Cortex of kidney (tissue), 1 donor: ENCODE measurements around the gene MTRF1L.

Experiments used
- DNase-seq: peaks from one replicate; lab custom pipeline; 2025; lab: John Stamatoyannopoulos, UW

The MTRF1L gene

GRCh38 chr6:153002613-153003365, at the start of gene MTRF1L:
TSS of gene MTRF1L (minus strand) at chr6:153002709. CDS start at chr6:153002685, 24 bp downstream.
- peak; percentile 25 for DNase-seq

DNA sequence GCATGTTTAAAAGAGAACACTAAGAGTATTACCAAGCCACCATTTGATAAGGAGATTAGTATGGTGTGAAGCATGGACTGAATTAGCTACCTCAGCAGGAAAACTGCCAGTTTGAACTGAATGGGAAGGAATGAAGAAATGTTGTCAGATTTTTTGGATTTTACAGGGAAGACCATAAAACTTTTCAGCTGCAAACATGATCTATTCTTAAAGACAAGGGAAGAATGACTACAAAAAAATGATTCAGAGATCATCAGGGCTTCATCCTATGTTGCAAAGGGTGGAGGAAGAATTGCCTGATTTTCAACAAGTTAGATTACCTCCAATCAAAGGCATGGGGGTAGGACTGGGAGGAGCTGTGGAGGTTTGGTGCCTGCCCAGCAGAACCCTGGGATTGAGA, 49.3 kb upstream of the MTRF1L start:
- DNase-seq: no peak

- DNase-seq: no peak
Observed at GRCh38 chr6:153048631-153049030, 46.1 kb upstream of the MTRF1L start.

DNA sequence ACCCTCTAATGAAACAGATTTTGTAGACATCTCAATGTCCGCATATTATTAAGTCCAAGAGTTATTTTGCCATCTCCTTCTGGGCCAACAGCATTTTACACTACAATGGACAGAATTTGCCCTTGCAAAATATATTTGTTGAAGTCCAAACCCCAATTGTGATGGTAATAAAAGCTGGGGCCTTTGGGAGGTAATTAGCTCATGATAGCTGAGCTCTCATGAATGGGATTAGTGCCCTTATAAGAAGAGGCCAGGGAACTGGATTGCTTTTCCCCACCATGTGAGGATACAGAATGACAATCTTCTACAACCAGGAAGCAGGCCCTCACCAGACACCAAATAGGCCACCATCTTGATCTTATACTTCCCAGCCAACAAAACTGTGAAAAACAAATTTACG, 44.9 kb upstream of the MTRF1L start:
- DNase-seq: no peak

DNA sequence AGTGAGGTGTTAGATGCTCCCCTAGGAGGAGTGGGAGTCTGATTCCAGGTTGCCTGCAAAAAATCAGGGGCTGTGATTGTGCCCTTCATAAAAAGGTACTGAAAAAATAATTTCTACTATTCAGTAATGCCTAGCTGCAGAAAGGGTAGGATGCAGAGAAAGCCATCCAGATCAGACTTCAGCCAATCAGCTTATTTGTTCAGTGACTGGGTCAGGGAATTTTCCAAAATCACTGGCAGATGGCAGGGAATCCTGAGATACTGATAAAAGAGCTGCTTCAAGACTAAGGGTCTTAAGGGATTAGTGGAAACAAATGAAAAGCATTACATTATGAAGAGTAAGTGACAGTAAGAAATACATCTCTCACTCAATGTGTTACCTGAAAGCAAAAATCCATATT, 42.8 kb upstream of the MTRF1L start:
- DNase-seq: no peak

GRCh38 chr6:153044295-153044694, 41.8 kb upstream of the MTRF1L start:
- DNase-seq: no peak

GRCh38 chr6:153043719-153044118, 41.2 kb upstream of the MTRF1L start:
- no peak for DNase-seq

DNA sequence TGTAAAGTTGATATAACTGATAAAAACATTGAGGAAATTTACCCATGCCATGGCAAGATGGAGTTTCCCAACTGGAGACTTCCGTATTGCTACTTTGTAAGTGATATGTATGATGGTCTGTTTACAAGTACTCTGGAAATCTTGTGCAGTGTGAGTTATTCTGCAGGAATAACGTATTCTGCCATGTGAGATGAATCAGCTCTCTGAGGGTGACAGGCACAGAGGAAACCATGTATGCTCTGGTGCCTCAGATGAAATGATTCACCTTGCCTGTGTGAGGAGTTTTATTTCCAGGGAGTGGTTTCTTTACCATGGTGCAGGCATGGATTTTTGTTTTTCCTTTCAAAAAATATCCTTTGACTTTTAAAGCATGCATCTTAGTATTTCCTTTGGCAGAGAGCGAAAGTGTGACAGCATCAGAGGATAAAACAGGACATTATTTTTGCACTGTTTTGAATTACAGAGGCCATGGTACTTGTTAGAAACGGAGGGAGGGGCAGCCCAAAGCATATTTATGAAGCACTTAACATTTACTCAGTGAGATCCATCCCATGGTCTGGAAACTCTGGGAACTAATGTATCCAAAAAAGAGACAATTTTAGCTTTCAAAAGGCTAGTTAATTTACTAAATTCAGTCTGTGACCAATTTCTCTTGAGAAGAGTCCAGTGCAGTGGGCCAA, 36.0 kb upstream of the MTRF1L start:
- no peak for DNase-seq

DNA sequence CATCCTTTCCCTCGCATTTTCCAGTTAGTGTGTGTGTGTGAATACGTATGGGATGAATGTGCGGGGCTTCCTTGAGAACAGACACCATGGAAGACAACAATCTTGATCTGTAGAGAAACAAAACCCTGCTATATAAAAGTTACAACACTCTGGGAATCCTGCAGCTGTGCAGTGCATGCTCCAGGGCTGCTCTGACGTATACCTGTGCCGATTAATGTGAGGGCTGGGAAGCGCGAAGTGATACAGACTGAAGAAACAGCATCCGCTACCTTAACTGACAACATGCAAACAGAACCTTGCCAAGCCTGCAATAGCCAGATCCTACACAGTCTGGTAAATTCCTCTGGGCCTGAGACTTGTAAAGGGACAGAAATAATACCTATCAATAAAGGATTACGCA, 31.6 kb upstream of the MTRF1L start:
- no peak for DNase-seq

DNA sequence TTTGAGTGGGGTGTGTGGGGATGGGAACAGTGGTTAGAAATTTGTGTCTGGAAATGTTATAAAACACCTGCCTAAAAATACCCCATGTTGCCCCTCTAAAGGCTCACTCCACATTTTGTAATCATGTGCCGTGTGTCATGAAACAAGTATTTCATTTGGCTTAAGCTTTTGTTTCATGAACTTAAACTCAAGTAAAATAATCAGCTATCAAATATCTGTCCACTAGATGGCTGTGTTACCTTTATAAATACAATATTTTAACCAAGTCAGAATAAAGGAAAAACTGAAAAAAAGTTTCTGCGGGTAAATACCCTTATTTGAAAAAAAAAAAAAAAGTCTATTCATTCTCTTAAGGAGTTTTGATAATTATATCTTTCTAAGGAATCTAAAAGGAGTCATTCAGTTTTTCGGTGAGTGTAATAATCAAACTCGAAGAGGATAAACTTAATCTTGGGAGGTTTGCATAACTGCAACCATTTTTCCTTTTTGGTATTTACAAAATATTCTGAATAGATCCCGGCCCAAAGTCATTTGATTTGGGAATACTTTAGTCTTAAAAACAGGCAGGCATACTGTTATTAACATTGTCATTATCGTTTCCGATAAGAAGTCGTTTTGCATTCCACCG, 29.9 kb upstream of the MTRF1L start:
- no peak for DNase-seq

DNA sequence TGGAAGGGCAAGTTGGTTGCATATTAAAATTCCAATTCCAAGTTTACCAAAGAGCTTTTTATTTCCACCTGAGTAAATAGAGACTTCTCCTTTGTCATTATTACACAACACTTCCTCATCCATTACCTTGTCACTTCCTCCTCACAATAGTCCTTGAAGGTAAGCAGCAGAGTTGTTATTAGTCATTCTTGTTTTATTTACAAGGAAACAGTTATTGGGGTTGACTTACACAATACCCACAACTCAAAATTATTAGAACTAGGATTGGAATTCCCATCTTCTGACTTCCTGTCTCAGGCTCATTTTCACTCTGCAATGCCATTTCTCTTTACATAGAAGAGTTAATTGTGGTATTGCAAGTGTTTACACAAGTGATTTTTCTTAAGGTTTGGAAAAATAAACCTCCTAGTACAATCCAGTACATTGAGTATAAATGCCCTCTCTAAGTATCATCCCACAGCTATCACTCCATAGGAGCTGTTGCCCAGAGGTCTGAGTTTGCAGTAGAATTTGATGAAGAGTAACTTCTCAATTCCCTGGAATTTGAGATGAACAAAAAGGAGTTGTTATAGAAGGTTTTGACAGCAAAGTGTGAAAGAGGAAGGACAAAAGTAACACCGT, 28.9 kb upstream of the MTRF1L start:
- DNase-seq: no peak

- no peak for DNase-seq
Observed at GRCh38 chr6:153028963-153029362, 26.5 kb upstream of the MTRF1L start.

DNA sequence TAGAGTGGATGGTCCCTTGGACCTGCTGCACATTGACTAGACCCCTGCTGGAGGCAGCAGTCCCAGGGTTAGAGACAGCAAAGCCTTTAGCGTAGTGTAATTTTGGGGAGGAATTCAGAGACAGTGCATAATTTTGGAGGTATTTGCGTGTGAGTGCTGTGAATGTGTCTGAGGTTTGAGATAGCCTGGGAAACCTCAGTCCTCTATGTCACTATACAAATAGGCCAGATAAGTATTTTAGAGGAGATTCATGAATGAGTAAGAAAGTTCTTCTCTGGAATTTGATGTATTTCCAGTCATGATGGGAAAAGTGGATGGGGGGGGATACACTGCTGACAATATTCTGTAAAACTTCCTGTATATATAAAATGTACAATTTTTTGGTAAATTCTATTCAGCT, 25.8 kb upstream of the MTRF1L start:
- no peak for DNase-seq

- DNase-seq: no peak
Observed at GRCh38 chr6:153027480-153027879, 25.0 kb upstream of the MTRF1L start.

- no peak for DNase-seq
Observed at GRCh38 chr6:153024709-153025017, 22.2 kb upstream of the MTRF1L start.

GRCh38 chr6:153023977-153024708, 21.6 kb upstream of the MTRF1L start:
- DNase-seq: no peak

- DNase-seq: no peak
Observed at GRCh38 chr6:153018355-153018754, 15.8 kb upstream of the MTRF1L start.

DNA sequence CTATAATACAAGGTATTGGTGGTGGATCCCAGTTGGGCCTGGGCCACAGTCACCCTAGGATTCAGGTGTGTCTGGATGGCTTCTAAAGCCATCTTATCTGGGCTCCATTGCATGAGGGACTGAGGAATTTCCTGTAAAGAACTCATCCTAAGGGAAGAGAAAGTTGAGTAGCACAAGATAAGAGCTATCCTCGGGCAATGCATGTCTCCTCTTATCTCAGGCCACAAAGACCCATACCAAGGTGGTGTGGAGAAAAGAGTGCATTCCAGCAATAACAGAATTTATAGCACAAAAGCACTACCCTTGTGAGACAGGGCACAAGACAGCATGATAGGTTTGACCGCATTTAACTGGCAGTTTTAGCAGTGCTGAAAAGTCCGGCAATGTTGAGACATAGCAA, 14.3 kb upstream of the MTRF1L start:
- DNase-seq: no peak

DNA sequence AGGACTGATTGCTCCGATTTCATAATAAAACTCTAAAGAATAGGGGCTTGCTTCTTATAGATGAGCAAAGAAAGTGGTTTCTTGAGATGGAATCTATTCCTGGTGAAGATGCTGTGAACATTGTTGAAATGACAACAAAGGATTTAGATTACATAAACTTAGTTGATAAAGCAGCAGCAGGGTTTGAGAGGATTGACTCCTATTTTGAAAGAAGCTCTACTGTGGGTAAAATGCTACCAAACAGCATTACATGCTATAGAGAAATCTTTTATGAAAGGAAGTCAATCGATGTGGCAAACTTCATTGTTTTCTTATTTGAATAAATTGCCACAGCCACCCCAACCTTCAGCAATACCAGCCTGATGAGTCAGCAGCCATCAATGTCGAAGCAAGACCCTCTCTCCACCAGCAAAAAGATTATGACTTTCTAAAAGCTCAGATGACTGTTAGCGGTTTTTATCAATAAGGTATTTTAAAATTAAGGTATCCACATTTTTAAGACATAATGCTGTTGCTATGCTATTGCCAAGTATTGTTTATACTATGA, 12.7 kb upstream of the MTRF1L start:
- DNase-seq: no peak

- DNase-seq: no peak
Observed at GRCh38 chr6:153013438-153013837, 10.9 kb upstream of the MTRF1L start.

DNA sequence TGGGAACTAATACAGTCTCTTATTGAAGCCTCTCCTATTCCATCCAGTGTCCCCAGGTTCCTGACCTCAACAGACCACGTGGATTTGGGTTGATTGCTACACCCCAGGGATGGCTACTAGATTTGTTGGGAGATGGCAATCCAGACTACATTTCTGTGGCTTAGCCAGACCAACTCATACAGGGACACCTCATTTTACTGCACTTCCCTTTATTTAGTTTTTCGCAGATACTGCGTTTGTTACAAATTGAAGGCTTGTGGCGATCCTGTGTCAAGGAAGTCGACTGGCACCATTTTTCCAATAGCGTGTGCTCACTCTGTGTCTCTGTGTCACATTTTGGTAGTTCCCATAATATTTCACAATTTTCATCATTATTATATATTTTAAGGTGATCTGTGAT, 10.3 kb upstream of the MTRF1L start:
- DNase-seq: no peak

DNA sequence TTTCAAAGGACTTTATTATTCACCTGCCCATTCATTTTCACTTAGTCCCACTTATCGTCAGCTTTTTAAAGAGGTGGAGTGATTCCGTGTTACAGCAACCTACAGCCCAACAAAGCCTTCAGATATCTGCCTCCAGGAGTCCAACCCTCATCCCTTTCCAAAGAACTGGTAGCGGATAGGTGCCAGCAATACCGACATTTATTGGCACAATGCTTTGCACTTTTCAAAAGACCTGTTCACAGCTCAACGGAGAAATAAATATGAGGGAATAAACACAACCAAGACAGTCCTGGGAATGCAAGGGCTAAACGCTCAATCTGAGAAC, 819 bp upstream of the MTRF1L start:
- no peak for DNase-seq
